ENCODE measurements around the gene NIT1.

NIT1 gene

DNA sequence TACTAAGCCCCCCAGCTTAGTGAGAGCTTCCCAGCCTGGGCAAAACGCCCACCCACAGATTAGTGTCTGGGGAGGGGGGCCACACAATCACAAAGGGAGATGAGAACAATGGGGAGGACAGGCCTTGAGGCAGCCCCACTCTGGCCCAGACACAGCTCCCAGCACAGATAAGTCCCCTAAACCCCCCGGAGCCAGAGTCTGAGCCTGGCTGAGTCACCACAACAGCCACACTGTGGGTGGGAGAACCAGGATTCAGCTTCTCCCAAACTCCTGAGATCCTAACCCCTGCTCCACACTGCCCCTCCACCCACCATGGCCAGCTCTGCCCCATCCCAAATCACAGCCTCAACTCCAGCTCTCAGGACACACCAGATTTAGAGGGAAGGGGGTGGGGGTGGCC lies 32.7 kb upstream of the NIT1 start:
- DNase-seq = no peak

GRCh38 chr1:161086457-161086856 lies 31.4 kb upstream of the NIT1 start:
- no peak for DNase-seq

- DNase-seq = no peak
Observed at GRCh38 chr1:161088587-161089110, 29.3 kb upstream of the NIT1 start.

DNA sequence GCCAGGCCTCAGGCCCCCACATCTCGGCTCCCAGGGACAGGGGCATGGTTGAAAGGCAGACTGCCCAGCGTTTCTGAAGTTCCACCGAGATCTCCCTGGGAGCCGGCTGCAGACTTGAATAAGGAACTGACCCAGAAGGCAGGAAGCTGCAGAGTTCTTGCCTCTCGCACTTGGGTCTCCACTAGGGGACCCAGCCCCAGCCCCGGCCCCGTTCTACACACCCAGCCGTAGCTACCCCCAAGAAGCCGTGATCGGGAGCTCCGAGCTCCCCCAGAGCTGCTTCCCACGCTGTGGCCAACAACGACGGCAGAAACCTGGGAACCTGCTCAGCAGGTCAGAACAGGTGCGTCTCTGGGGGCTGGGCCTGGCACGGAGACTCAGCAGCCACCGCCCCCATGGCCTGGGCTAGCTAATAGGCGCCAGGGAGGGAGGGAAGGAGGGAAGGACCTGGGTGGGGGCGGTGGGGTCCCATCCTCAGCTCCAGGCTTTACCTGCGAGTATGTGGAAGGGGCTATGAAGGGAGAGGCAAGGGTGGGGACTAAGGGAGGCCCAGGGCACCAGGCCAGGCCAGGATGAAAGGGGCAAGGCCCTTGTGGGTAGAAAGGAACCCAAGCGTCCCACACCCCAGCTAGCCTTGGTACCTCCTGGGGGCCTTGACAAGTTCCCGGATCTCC lies 28.5 kb upstream of the NIT1 start, which contains the start of gene NECTIN4:
Gene NECTIN4, minus strand, starts transcription at position 308 of the 674 bp plus-strand sequence. Its CDS starts 262 bp downstream, at position 46.
- no peak for DNase-seq

- no peak for DNase-seq
Observed at GRCh38 chr1:161089938-161090337, 28.0 kb upstream of the NIT1 start.

DNA sequence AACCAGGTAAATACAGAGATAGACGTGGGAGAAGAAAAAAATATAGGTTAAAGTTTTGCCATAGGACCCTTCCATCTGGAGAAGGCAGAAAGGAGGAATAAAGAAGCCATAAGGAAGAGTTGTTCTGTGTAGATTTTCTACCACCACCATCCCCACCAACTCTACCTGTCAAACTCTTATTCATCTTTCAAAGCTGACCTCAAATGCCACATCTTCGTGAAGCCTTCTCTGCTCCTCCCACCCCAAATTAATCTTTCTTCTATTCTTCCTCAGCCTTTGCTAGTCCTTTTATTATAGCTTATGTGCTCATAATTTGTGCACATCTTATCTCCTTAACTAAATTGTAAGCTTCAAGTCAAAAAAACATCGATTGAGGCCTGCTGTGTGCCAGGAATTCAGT lies 27.3 kb upstream of the NIT1 start:
- no peak for DNase-seq

GRCh38 chr1:161091093-161091492 lies 26.8 kb upstream of the NIT1 start:
- DNase-seq = no peak

DNA sequence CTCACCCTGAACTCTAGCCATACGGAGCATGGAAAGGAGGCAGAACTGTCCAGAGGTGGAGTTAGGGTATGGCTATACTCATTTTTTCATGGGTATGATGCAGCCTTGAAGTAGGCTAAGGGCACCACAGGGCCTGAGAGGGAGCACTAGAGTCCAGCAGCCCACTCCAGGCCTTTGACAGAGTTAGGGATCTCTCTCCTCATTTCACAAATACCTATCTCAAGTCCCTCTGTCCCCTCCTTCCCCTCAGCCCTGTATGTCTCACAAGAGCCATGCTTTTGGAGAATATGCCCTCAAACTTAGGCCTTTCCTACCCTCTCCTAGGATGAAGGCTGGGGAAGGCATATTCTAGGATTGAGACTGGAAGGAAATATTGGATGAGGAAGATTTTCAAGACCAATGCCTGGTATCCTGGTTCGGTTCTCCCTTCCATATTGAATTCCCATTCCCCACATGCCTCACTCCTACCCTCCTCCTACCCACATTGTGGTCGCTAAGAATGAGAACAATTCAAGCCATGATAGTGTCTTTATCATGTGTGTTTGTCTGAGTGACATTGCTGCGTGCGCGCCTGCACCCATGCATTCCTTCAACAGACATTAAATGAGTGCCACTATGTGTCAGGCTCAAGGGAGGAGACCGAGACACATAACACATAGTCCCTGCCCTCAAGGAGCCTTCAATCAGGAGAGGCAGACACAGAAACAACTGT lies 26.0 kb upstream of the NIT1 start:
- no peak for DNase-seq

GRCh38 chr1:161092621-161093028 lies 25.3 kb upstream of the NIT1 start:
- no peak for DNase-seq

GRCh38 chr1:161094481-161094880 lies 23.4 kb upstream of the NIT1 start:
- no peak for DNase-seq

- no peak for DNase-seq
Observed at GRCh38 chr1:161095230-161095629, 22.7 kb upstream of the NIT1 start.

DNA sequence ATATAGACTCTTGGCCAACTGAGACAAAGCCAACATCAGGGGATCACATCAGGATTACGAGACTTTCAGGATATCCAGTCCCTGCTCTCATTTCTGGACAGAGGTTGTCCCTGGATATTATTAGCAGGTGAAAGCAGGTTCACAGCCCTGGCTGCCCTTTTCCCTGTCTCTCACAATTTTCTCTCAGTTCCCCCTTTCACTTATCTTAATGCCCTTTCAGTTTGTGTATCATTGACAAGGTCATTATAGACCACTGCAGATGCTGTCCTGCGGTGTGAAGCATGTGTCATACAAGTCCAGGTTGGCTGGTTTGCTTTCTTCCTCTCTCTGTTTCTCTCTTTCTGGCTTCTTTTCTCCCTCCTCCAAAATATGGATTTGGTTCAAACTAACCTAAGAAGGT lies 21.9 kb upstream of the NIT1 start:
- no peak for DNase-seq

- no peak for DNase-seq
Observed at GRCh38 chr1:161096530-161096929, 21.4 kb upstream of the NIT1 start.

- DNase-seq = peak; percentile 70
Observed at GRCh38 chr1:161098210-161099068, 19.5 kb upstream of the NIT1 start, which contains the start of gene KLHDC9. Gene KLHDC9, plus strand, starts transcription at chr1:161098361. Its CDS starts 175 bp downstream, at chr1:161098536.

DNA sequence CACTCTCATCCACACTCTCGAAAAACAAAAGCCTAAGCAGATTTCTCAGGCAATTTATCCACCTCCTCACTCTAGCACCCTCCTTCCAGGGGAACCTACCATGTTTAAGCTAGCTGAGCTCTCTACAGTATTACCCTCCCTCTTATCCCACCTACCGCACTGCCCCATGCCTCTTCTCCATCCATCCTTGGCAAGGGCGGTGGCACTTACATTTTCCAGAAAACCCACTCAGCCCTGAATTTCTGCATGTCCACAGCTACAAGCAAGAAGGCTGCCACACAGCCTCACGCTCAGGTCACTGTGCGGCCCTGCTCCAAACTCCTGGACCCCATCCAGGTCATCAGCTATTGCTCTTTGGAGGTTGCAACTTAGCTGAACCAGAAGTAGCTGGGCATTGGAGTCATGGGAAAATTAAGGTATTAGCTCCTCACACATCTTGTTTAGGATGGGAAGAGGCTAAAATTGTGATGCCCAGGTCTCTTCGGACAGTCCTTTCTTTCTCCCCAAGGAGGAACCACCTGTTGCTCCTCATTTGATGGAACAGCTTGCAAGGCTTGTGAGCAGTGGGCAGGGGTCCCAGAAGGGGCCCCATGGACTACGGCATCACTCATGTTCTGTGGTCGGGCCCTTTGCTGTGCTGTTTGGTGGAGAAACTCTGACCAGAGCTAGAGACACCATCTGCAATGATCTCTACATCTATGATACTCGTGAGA lies 18.7 kb upstream of the NIT1 start:
- DNase-seq = no peak

DNA sequence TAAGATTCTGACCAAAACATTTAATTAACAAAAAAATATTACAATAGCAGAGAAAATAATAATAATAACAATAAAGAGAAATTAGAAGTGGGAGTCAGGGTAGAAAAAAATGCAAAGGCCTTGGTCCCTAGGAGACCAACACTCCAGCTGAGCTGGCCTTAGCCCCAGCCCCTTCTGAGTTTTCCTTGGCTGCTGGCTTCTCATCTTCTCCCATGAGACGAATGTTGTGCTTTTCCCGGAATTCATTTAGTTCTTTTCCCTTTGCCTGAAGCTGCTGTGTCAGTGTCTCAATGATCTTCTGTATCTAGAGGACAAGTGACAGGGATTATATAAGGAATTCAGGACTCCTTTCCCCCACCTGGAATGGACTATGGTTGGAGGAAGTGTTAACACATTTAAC lies 17.3 kb upstream of the NIT1 start:
- DNase-seq = no peak

DNA sequence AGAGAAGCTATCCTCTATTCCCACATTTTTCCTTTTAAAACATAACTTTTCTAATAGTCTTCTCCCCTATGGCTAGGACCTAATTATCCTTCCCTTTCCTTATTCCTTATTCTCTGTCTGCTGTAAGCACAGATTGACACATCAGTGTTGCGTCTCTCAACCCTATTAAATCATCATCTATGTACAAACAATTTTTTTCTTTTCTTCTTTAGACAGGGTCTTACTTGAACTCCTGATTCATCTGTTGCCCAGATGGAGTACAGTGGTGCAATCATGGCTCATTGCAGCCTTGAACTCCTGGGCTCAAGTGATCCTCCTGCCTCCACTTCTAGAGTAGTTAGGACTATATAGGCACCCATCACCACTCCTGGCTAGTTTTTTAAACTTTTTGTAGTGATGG lies 11.5 kb upstream of the NIT1 start:
- no peak for DNase-seq

DNA sequence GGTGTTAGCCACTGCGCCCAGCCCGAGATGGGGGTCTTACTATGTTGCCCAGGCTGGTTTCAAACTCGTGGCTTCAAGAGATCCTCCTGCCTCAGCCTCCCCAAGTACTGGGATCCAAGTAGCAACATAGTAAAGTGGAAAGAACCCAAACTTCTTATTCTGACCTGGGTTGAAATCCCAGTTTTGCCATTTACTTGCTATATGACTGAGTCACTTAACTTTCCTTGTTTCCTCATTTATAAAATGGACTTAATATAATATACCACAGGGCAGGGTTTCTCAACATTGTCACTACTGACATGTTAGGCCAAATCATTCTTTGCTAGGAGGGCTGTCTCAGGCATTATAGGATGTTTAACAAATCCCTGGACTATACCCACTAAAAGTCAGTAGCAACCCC lies 6.8 kb upstream of the NIT1 start:
- DNase-seq = no peak

GRCh38 chr1:161111527-161111926 lies 6.4 kb upstream of the NIT1 start:
- DNase-seq = no peak

- DNase-seq = no peak
Observed at GRCh38 chr1:161113915-161114314, 4.0 kb upstream of the NIT1 start.

GRCh38 chr1:161114556-161114955 lies 3.3 kb upstream of the NIT1 start:
- no peak for DNase-seq

GRCh38 chr1:161115132-161115711 lies 2.7 kb upstream of the NIT1 start:
- DNase-seq = no peak

Data from NCI-H2029 (cell line).